Liver (tissue), 9 donors: ENCODE data around the gene PIAS4. TPM values are rescaled to one million over a fixed set of nuclear protein-coding genes. Genes with fewer than 3 reads are reported as not detected.

Experiments used
- DNase-seq: peaks from one replicate; pipeline ENCODE4 v3.0.0-alpha.2; 2017; ENCODE audit warnings: low spot score
- H3K27ac ChIP-seq, 2 donors: one replicate each; pipeline ENCODE4 v1.7.0; 2013; ENCODE audit warnings: inconsistent platforms in 2 of 2, low read length in 2 of 2, control low read depth in 1 of 2, low read depth in 1 of 2, mild to moderate bottlenecking in 1 of 2
- H3K27me3 ChIP-seq, 4 donors: one replicate each; pipeline versions ENCODE4 v1.6.1 to v1.7.0; 2013; ENCODE audit warnings: low read length in 3 of 4, inconsistent platforms in 1 of 4, mild to moderate bottlenecking in 1 of 4, moderate library complexity in 1 of 4; ENCODE audit not compliant: control insufficient read depth in 4 of 4, insufficient read depth in 4 of 4
- H3K36me3 ChIP-seq, 4 donors: one replicate each; pipeline versions ENCODE4 v1.6.1 to v1.7.0; 2013; ENCODE audit warnings: low read length in 3 of 4, mild to moderate bottlenecking in 3 of 4, low read depth in 1 of 4, moderate library complexity in 1 of 4; ENCODE audit not compliant: control insufficient read depth in 4 of 4, insufficient read depth in 3 of 4
- H3K4me1 ChIP-seq, 4 donors: one replicate each; pipeline versions ENCODE4 v1.6.1 to v1.7.0; 2013; ENCODE audit warnings: low read length in 3 of 4, mild to moderate bottlenecking in 3 of 4, moderate library complexity in 1 of 4; ENCODE audit not compliant: control insufficient read depth in 4 of 4, insufficient read depth in 4 of 4
- H3K4me3 ChIP-seq, 3 donors: one replicate each; pipeline versions ENCODE4 v1.6.1 to v1.7.0; 2013; ENCODE audit warnings: low read length in 3 of 3, control low read depth in 1 of 3, low read depth in 1 of 3, mild to moderate bottlenecking in 1 of 3
- H3K9ac ChIP-seq, 2 donors: one replicate each; pipeline ENCODE4 v1.7.0; 2013; ENCODE audit warnings: low read length in 2 of 2, mild to moderate bottlenecking in 2 of 2, moderate library complexity in 2 of 2, control low read depth in 1 of 2, low read depth in 1 of 2
- H3K9me3 ChIP-seq, 4 donors: one replicate each; pipeline versions ENCODE4 v1.6.1 to v1.7.0; 2013; ENCODE audit warnings: low read length in 3 of 4; ENCODE audit not compliant: control insufficient read depth in 4 of 4
- EGR1 ChIP-seq, 2 donors: IDR thresholded peaks; 2 replicates each; pipeline ENCODE4 v1.6.1; 2016 to 2018; ENCODE audit warnings: antibody characterized with exemption in 2 of 2, low read depth in 2 of 2
- FOXA2 ChIP-seq: IDR thresholded peaks from 2 replicates; pipeline ENCODE4 v1.6.1; 2016; ENCODE audit warnings: antibody characterized with exemption
- GABPA ChIP-seq, 2 donors: IDR thresholded peaks in 1 of 2; conservative IDR thresholded peaks in 1 of 2; 2 replicates each; pipeline ENCODE4 v1.6.1; 2016; ENCODE audit warnings: antibody characterized with exemption in 2 of 2, mild to moderate bottlenecking in 1 of 2, moderate library complexity in 1 of 2
- HNF4A ChIP-seq, 2 donors: conservative IDR thresholded peaks; 2 replicates each; pipeline ENCODE4 v1.6.1; 2016; ENCODE audit warnings: antibody characterized with exemption in 2 of 2, mild to moderate bottlenecking in 2 of 2
- JUND ChIP-seq, 2 donors: IDR thresholded peaks; 2 replicates each; pipeline ENCODE4 v1.6.1; 2016; ENCODE audit warnings: antibody characterized with exemption in 2 of 2
- NR2F2 ChIP-seq: IDR thresholded peaks from 2 replicates; pipeline ENCODE4 v1.6.1; 2016; ENCODE audit warnings: antibody characterized with exemption
- RAD21 ChIP-seq, 2 donors: IDR thresholded peaks; 2 replicates each; pipeline ENCODE4 v1.6.1; 2016; ENCODE audit warnings: antibody characterized with exemption in 2 of 2, mild to moderate bottlenecking in 2 of 2
- RXRA ChIP-seq, 2 donors: IDR thresholded peaks; 2 replicates each; pipeline ENCODE4 v1.6.1; 2017 to 2018; ENCODE audit warnings: antibody characterized with exemption in 2 of 2, mild to moderate bottlenecking in 1 of 2
- SP1 ChIP-seq: IDR thresholded peaks from 2 replicates; pipeline ENCODE4 v1.6.1; 2018; ENCODE audit warnings: antibody characterized with exemption, mild to moderate bottlenecking
- TAF1 ChIP-seq: conservative IDR thresholded peaks from 2 replicates; pipeline ENCODE4 v1.6.1; 2016; ENCODE audit warnings: antibody characterized with exemption, mild to moderate bottlenecking
- YY1 ChIP-seq: IDR thresholded peaks from 2 replicates; pipeline ENCODE4 v1.6.1; 2016; ENCODE audit warnings: antibody characterized with exemption, mild to moderate bottlenecking
- WGBS: extraction: QIAGEN DNeasy Blood & Tissue Kit; methylation state at CpG from one replicate; pipeline ENCODE4 v1.1.7; 2013; 5-methylcytosine and 5-hydroxymethylcytosine counted together
- polyA plus RNA-seq, 2 donors: library from polyadenylated mRNA; stranded (reverse) in 1 of 2; unstranded in 1 of 2; fragments of 200-250 nt in 1 of 2; fragments of >200 nt in 1 of 2; fragmentation: Nextera tagmentation in 1 of 2; extraction: Ambion mirVana in 1 of 2; gene quantifications; one replicate each; pipeline versions ENCODE4 v1.2.1 to v1.2.3, GENCODE V29; 2013 to 2015
- total RNA-seq, 2 donors: library from RNA; depleted of rRNA; stranded (reverse); fragments of >200 nt; gene quantifications; one replicate each; pipeline ENCODE4 v1.2.3, GENCODE V29; 2014
- TF ChIP-seq, protein P1 (sequence below): IDR thresholded peaks from 2 replicates; pipeline ENCODE4 v1.6.1; 2016; ENCODE audit warnings: antibody characterized with exemption
- TF ChIP-seq, protein P2 (sequence below): IDR thresholded peaks from 2 replicates; pipeline ENCODE4 v1.6.1; 2016; ENCODE audit warnings: antibody characterized with exemption, mild to moderate bottlenecking
- donor health status: healthy.
- donor health status: healthy.
- donor health status: healthy.
- donor health status: healthy.
- donor health status: healthy.

PIAS4 gene
- total and polyA plus RNA-seq, 4 donors: 5.6 to 14.1 (median 10.6) TPM

DNA sequence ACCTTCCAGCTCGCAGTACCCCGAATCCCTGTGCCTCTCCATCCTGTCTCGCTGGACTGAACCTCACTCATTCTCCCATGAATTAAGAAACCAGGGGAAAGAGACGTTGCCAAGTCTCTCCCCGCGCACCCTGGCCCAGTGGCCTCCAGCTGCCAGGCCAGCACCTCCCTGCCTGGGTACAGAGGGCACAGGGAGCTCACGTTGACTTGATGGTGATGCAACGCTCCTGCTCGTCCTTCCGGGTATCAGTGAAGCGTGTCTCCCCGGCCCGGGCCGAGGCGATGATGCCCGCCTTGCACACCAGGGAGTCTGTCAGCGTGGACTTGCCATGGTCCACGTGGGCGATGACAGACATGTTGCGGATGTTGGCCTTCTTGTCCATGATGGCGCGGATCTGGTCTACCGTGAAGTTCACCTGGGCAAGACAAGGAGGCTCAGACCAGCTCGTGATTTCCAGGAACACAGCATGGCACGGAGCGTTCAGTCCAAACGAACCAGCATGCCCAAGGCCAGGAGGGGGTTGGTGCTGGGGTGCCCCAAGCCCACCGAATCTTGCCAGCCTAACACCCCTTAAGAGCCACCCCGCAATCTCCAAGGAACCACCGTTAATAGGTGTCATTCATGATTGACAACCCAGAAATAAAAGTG lies 23.5 kb upstream of the PIAS4 start:
- DNase-seq: peak; percentile 34
- H3K27me3 ChIP-seq: no peaks in the 10 kb centered on the region
- H3K4me3 ChIP-seq: peak overlapping the region; percentile 74 to 99 (median 98)
- TF ChIP-seq RXRA (IDR thresholded peaks at IDR 0.05): peak; percentile 89
- TF ChIP-seq GABPA (IDR thresholded peaks at IDR 0.05 in 1 of 2, conservative IDR thresholded peaks at IDR 0.05 in 1 of 2): peak in 1 of 2 donors; percentile 76
- no peak for TF ChIP-seq RAD21 (IDR thresholded peaks at IDR 0.05)
- no peak for TF ChIP-seq FOXA2
- TF ChIP-seq, protein P1, sequence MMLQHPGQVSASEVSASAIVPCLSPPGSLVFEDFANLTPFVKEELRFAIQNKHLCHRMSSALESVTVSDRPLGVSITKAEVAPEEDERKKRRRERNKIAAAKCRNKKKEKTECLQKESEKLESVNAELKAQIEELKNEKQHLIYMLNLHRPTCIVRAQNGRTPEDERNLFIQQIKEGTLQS: peak; percentile 98
- no peak for TF ChIP-seq TAF1
- TF ChIP-seq, protein P2, sequence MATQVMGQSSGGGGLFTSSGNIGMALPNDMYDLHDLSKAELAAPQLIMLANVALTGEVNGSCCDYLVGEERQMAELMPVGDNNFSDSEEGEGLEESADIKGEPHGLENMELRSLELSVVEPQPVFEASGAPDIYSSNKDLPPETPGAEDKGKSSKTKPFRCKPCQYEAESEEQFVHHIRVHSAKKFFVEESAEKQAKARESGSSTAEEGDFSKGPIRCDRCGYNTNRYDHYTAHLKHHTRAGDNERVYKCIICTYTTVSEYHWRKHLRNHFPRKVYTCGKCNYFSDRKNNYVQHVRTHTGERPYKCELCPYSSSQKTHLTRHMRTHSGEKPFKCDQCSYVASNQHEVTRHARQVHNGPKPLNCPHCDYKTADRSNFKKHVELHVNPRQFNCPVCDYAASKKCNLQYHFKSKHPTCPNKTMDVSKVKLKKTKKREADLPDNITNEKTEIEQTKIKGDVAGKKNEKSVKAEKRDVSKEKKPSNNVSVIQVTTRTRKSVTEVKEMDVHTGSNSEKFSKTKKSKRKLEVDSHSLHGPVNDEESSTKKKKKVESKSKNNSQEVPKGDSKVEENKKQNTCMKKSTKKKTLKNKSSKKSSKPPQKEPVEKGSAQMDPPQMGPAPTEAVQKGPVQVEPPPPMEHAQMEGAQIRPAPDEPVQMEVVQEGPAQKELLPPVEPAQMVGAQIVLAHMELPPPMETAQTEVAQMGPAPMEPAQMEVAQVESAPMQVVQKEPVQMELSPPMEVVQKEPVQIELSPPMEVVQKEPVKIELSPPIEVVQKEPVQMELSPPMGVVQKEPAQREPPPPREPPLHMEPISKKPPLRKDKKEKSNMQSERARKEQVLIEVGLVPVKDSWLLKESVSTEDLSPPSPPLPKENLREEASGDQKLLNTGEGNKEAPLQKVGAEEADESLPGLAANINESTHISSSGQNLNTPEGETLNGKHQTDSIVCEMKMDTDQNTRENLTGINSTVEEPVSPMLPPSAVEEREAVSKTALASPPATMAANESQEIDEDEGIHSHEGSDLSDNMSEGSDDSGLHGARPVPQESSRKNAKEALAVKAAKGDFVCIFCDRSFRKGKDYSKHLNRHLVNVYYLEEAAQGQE: peak; percentile 59
- TF ChIP-seq SP1: peak; percentile 82
- peak in 1 of 2 donors; percentile 21 for TF ChIP-seq JUND (IDR thresholded peaks at IDR 0.05)
- TF ChIP-seq HNF4A (conservative IDR thresholded peaks at IDR 0.05): peak; percentile 85 to 92
- peak; percentile 85 for TF ChIP-seq YY1
- peaks cover 35 to 48% (median 45%) of the 10 kb centered on the region in 4 donors for H3K36me3 ChIP-seq
- peak overlapping the region; percentile 91 to 97 for H3K27ac ChIP-seq
- no peaks in the 10 kb centered on the region for H3K9me3 ChIP-seq
- peak overlapping the region; percentile 84 to 99 for H3K9ac ChIP-seq
- H3K4me1 ChIP-seq: peaks cover 0 to 38% (median 31%) of the 10 kb centered on the region in 4 donors
- 8% methylated on average over 30 of the region's 30 CpGs for WGBS

GRCh38 chr19:3984584-3984907 lies 23.0 kb upstream of the PIAS4 start:
- DNase-seq: peak; percentile 36
- TF ChIP-seq RXRA (IDR thresholded peaks at IDR 0.05) (no peak), EGR1 (IDR thresholded peaks at IDR 0.05; ENCODE audit: low read depth in 2 of 2) (no peak), RAD21 (IDR thresholded peaks at IDR 0.05) (no peak), NR2F2 (no peak), TAF1 (no peak), JUND (IDR thresholded peaks at IDR 0.05) (no peak)
- under 1% methylated on average over 10 of the region's 10 CpGs for WGBS
- Histone ChIP-seq H3K4me3 (peak overlapping the region; percentile 74 to 99 (median 98)), H3K27ac (peak overlapping the region; percentile 91 to 97), H3K4me1 (peaks cover 0 to 38% (median 31%) of the 10 kb centered on the region in 4 donors), H3K36me3 (peaks cover 30 to 43% (median 40%) of the 10 kb centered on the region in 4 donors), H3K27me3 (no peaks in the 10 kb centered on the region), H3K9ac (peak overlapping the region; percentile 84 to 99), H3K9me3 (no peaks in the 10 kb centered on the region)
